Bronchial epithelial cell (primary cell): ENCODE data around the gene PIGQ. TPM values are rescaled to one million over a fixed set of nuclear protein-coding genes. Genes with fewer than 3 reads are reported as not detected.

Experiments used
- DNase-seq: peaks from one replicate; pipeline ENCODE4 v3.0.0-alpha.2; 2010; ENCODE audit warnings: low read depth
- FAIRE-seq: peaks from 2 replicates; lab custom pipeline; 2011; peaks lifted over from hg19 to GRCh38; lab: Jason Lieb, UNC
- H3K27me3 ChIP-seq: 2 replicates; pipeline ENCODE4 v1.5.1; 2011; ENCODE audit warnings: low read length; ENCODE audit not compliant: control insufficient read depth, insufficient read depth
- H3K36me3 ChIP-seq: 2 replicates; pipeline ENCODE4 v1.5.1; 2011; ENCODE audit warnings: low read length; ENCODE audit not compliant: control insufficient read depth, insufficient read depth
- H3K4me3 ChIP-seq: 2 replicates; pipeline ENCODE4 v1.5.1; 2011; ENCODE audit warnings: mild to moderate bottlenecking, low read depth, low read length, control low read depth
- total RNA-seq: library from RNA; depleted of rRNA; stranded (reverse); fragments of >200 nt; gene quantifications from 2 replicates; pipeline ENCODE4 v1.2.1, GENCODE V29; 2014
- TF ChIP-seq, protein P1 (sequence below): IDR thresholded peaks from 2 replicates; pipeline ENCODE4 v1.5.1; 2011; ENCODE audit warnings: mild to moderate bottlenecking, moderate library complexity, low read length, control low read depth, inconsistent platforms; ENCODE audit not compliant: insufficient read depth, severe bottlenecking

The PIGQ gene
- total RNA-seq: 17.2 and 17.9 TPM in 2 replicates

DNA sequence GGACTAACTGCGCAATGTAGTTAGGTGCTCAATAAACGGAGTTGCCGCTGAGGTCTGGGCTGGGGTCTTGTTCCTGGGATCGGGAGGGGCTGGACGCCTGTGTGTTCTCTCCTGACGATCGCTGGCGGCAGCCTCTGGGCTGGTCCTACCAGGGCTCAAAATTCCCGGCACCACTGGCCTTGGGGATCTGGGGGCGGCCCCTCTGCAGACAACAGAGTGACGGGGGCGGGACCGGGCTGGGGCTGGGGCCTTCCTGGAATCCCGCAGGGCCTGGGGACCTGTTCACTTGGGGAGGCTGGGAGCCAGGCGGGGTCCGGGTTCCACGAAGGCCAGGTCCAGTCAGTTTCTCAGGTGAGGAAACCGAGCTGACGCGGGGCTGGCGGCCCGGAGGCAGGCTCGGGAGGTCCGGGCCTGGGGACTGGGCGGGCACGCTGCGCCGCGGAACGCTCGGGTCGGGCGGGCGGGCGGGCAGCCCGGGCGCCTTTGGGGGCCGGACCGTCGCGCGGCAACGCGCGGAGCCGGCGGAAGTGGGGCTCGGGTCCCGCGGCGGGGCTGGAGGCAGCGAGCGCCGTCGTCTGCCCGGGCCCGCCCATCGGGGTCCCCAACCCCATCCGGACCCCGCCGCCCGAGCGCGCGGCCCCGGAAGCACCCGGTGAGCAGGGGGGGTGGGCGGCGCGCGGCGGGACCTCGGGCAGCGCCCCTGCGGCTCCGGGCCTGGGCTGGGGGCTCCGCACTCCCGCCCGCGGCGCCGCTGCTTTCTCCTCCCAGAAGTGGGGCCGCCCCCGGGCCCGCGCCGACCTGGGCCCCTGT lies at the start of gene PIGQ:
TSS of gene PIGQ (plus strand) at position 524 of the 810 bp plus-strand sequence. CDS start 4,107 bp downstream, outside the sequence.
- H3K36me3 ChIP-seq: no peaks in the 10 kb centered on the region
- FAIRE-seq (no peak), DNase-seq (no peak)
- H3K4me3 ChIP-seq: peak within 1 kb of the TSS; percentile 68
- TF ChIP-seq, protein P1, sequence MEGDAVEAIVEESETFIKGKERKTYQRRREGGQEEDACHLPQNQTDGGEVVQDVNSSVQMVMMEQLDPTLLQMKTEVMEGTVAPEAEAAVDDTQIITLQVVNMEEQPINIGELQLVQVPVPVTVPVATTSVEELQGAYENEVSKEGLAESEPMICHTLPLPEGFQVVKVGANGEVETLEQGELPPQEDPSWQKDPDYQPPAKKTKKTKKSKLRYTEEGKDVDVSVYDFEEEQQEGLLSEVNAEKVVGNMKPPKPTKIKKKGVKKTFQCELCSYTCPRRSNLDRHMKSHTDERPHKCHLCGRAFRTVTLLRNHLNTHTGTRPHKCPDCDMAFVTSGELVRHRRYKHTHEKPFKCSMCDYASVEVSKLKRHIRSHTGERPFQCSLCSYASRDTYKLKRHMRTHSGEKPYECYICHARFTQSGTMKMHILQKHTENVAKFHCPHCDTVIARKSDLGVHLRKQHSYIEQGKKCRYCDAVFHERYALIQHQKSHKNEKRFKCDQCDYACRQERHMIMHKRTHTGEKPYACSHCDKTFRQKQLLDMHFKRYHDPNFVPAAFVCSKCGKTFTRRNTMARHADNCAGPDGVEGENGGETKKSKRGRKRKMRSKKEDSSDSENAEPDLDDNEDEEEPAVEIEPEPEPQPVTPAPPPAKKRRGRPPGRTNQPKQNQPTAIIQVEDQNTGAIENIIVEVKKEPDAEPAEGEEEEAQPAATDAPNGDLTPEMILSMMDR: no peak
- no peaks in the 10 kb centered on the region for H3K27me3 ChIP-seq

DNA sequence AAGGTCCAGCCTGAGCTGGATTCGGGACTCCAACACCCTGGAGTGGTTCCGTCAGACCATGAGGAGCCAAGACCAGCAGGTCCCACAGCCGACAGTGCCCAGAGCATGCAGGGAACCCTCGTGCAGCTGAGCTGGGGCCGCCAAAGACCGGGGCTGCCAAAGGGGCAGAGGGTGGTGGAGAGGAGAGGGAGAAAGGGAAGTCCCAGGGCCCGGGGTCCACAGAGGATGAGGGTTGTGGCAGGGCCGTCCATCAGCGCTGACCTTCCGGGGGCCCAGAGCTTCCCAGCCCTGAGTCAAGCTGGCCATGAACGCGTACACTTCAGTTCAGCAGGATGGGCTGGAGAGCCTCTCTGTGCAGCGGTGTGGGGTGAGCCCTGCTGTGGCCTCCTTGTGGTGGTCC lies 48.9 kb upstream of the PIGQ start:
- no peaks in the 10 kb centered on the region for H3K27me3 ChIP-seq
- no peak overlapping the region for H3K4me3 ChIP-seq
- TF ChIP-seq, protein P1: no peak
- FAIRE-seq (no peak), DNase-seq (no peak)
- H3K36me3 ChIP-seq: peaks cover 8% of the 10 kb centered on the region

DNA sequence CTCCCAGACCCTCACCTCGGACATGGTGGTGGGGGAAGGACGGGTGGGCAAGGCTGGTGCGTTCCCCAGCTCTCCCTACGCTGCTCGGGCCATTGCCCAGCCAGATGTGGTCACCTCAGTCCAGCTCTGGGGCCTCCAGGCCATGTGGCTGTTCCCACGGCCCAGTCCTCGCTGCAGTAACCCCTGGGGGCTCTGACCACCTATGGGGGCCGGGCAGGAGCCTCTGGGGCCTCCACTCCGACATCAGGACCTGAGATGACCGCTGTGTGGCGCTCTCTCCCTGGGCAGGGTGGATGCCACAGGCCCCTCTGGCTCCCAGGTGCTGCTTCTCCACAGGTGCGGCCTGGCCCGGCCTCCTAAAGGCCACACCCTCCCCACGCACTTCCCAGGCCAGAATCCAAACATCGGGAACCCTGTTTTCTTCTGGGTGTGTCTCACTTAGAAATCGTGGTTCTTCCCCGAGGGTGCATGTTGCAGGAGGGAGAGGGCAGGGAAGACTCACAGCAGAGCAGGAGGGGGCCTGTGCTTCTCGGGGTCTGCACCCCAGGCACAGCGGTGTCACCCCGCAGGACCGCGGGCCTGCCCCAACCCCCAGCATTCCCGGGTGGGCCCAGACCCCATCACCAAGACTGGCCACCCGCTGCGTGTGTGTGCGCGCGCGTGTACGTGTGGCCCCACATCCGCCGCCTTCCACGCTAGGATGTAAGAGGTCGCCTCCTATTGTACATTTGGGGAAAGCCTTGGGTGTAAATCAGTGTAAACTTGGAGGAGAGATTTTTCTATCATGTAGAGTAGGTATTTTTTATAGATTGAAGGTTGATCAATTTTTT lies 48.2 kb upstream of the PIGQ start:
- TF ChIP-seq, protein P1: peak; percentile 40

DNA sequence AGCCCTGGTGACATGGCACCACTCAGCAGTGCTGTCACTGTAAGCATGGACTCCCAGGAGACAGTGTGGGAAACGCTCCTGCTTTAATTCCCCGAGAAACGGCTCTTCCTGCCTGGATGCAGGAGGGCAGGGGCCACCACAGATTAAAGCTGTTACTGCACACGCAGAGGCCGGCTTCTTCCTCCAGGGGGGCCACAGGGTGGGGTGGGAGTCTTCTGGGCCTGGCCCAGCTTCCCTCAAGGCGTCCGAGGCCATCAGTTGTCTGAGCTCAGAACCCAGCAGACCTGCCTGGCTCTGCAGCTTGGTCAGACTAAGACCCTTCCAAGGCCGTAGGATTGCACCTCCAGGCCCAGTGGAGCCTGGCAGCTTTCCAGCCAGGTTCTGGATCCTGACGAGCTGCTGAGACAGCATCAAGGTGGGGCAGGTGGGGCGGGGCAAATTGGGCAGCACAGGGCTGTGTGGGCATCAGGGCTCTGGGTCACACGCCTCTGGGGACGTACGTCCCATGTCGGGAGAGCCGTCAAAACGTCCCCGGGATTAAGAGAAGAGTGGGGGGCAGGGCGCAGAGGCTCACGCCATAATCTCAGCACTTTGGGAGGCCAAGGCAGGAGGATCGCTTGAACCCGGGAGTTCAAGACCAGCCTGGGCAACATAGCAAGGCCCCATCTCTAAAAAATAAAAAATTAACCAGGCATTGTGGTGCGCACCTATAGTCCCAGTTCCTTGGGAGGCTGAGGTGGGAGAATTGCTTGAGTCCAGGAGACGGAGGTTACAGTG lies 47.3 kb upstream of the PIGQ start:
- Histone ChIP-seq H3K4me3 (no peak overlapping the region), H3K27me3 (no peaks in the 10 kb centered on the region), H3K36me3 (peaks cover 7% of the 10 kb centered on the region)
- TF ChIP-seq, protein P1: no peak
- no peak for FAIRE-seq
- no peak for DNase-seq

More for the DNA sequence above, 48.2 kb upstream of the PIGQ start:
- Histone ChIP-seq H3K36me3 (peaks cover 7% of the 10 kb centered on the region), H3K27me3 (no peaks in the 10 kb centered on the region), H3K4me3 (no peak overlapping the region)
- FAIRE-seq: no peak
- no peak for DNase-seq

DNA sequence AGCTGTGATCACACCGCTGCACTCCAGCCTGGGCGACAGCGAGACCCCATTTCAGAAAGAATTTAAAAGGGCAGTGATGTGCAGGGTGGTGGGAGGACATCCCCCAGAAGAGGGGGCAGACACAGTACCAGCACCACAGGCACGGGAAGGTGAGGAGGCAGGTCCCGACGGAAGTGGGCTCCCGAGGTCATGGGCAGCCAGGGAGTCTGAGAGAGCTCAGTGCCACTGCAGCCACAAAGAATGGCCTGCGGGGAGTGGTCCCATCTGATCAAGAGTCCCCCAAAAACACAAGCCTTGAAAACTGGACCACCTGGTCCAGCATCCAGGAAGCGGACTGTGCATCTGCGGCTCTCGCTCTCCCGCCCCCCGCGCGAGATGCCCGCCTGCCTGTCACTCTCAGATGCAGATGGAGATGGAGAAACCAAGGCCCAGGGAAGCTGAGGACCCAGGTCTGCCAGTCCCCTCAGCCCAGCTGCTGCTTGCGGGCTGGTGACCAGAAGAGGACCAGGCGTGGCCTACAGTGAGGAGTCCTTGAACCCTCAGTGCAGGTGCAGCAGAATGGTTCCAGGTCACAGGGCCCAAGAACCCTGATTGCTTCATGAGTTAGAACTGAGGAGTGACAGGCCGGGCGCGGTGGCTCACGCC lies 46.5 kb upstream of the PIGQ start:
- DNase-seq (no peak), FAIRE-seq (no peak)
- Histone ChIP-seq H3K27me3 (no peaks in the 10 kb centered on the region), H3K36me3 (peaks cover 7% of the 10 kb centered on the region), H3K4me3 (no peak overlapping the region)
- TF ChIP-seq, protein P1: no peak
